Trophoblast cell (in vitro differentiated cells and primary cell): ENCODE measurements around the gene BTBD7.
"Not testable (repeated sequence)": the region's sequence is repeated elsewhere in the genome, so short reads cannot be mapped to it uniquely, and the experiment has no call there.

Experiments used
- DNase-seq, 2 donors: peaks; one replicate each; pipeline ENCODE4 v3.0.0-alpha.2; 2016
- H2AFZ ChIP-seq: 2 replicates; pipeline ENCODE4 v1.6.1; 2013; ENCODE audit warnings: low read length, moderate library complexity, mild to moderate bottlenecking; ENCODE audit not compliant: insufficient read depth, poor library complexity
- H2AK5ac ChIP-seq: 2 replicates; pipeline ENCODE4 v1.6.1; 2013; ENCODE audit warnings: mild to moderate bottlenecking, low read length
- H2BK120ac ChIP-seq: 2 replicates; pipeline ENCODE4 v1.6.1; 2013; ENCODE audit warnings: low read length, mild to moderate bottlenecking, moderate library complexity; ENCODE audit not compliant: insufficient read depth, poor library complexity
- H2BK12ac ChIP-seq: 2 replicates; pipeline ENCODE4 v1.6.1; 2013; ENCODE audit warnings: mild to moderate bottlenecking, low read length, moderate library complexity
- H2BK5ac ChIP-seq: 2 replicates; pipeline ENCODE4 v1.6.1; 2013; ENCODE audit warnings: low read length, low read depth, moderate library complexity, mild to moderate bottlenecking; ENCODE audit not compliant: poor library complexity
- H3K14ac ChIP-seq: 2 replicates; pipeline ENCODE4 v1.6.1; 2013; ENCODE audit warnings: mild to moderate bottlenecking, low read length
- H3K18ac ChIP-seq: 2 replicates; pipeline ENCODE4 v1.6.1; 2013; ENCODE audit warnings: mild to moderate bottlenecking, low read length
- H3K23ac ChIP-seq: 2 replicates; pipeline ENCODE4 v1.6.1; 2013; ENCODE audit warnings: low read length
- H3K27ac ChIP-seq: 2 replicates; pipeline ENCODE4 v1.5.1; 2013; ENCODE audit warnings: low read depth, mild to moderate bottlenecking, inconsistent platforms, low read length, moderate library complexity
- H3K27me3 ChIP-seq: 2 replicates; pipeline ENCODE4 v1.6.1; 2013; ENCODE audit warnings: inconsistent platforms, mild to moderate bottlenecking, low read length, moderate library complexity; ENCODE audit not compliant: insufficient read depth
- H3K36me3 ChIP-seq, 2 experiments: 1 replicate in 1 of 2; 2 replicates in 1 of 2; pipeline ENCODE4 v1.6.1; 2013; ENCODE audit warnings: low read length in 2 of 2, mild to moderate bottlenecking in 2 of 2, moderate library complexity in 1 of 2; ENCODE audit not compliant: insufficient read depth in 2 of 2, control insufficient read depth in 1 of 2
- H3K4ac ChIP-seq: 2 replicates; pipeline ENCODE4 v1.6.1; 2013; ENCODE audit warnings: low read depth, mild to moderate bottlenecking, low read length, moderate library complexity
- H3K4me1 ChIP-seq, 2 experiments: 1 replicate in 1 of 2; 2 replicates in 1 of 2; pipeline ENCODE4 v1.6.1; 2013; ENCODE audit warnings: low read length in 2 of 2, mild to moderate bottlenecking in 2 of 2, moderate library complexity in 1 of 2; ENCODE audit not compliant: insufficient read depth in 2 of 2, control insufficient read depth in 1 of 2
- H3K4me2 ChIP-seq: 2 replicates; pipeline ENCODE4 v1.6.1; 2013; ENCODE audit warnings: inconsistent platforms, mild to moderate bottlenecking, low read length, moderate library complexity
- H3K4me3 ChIP-seq: 2 replicates; pipeline ENCODE4 v1.5.1; 2013; ENCODE audit warnings: mild to moderate bottlenecking, low read depth, low read length, inconsistent platforms
- H3K79me1 ChIP-seq: one replicate; pipeline ENCODE4 v1.6.1; 2013; ENCODE audit warnings: low read length
- H3K79me2 ChIP-seq: 2 replicates; pipeline ENCODE4 v1.6.1; 2013; ENCODE audit warnings: low read length, mild to moderate bottlenecking; ENCODE audit not compliant: control insufficient read depth, insufficient read depth, poor library complexity
- H3K9ac ChIP-seq: 2 replicates; pipeline ENCODE4 v1.6.1; 2013; ENCODE audit warnings: mild to moderate bottlenecking, low read length
- H3K9me3 ChIP-seq: 2 replicates; pipeline ENCODE4 v1.6.1; 2013; ENCODE audit warnings: low read depth, mild to moderate bottlenecking, control low read depth, inconsistent platforms, low read length; ENCODE audit not compliant: insufficient read depth
- H4K12ac ChIP-seq: 2 replicates; pipeline ENCODE4 v1.6.1; 2013; ENCODE audit warnings: low read depth, mild to moderate bottlenecking, low read length, moderate library complexity
- H4K8ac ChIP-seq: 2 replicates; pipeline ENCODE4 v1.6.1; 2013; ENCODE audit warnings: low read depth, mild to moderate bottlenecking, low read length, moderate library complexity
- H4K91ac ChIP-seq: one replicate; pipeline ENCODE4 v1.6.1; 2013; ENCODE audit warnings: low read depth, mild to moderate bottlenecking, low read length, moderate library complexity
- WGBS: extraction: QIAGEN DNeasy Blood & Tissue Kit; methylation state at CpG from one replicate; pipeline ENCODE4 v1.1.7; 2013; ENCODE audit warnings: missing lambda C conversion rate; ENCODE audit not compliant: insufficient read length, insufficient coverage; ENCODE audit errors: extremely low coverage; 5-methylcytosine and 5-hydroxymethylcytosine counted together

BTBD7 gene

DNA sequence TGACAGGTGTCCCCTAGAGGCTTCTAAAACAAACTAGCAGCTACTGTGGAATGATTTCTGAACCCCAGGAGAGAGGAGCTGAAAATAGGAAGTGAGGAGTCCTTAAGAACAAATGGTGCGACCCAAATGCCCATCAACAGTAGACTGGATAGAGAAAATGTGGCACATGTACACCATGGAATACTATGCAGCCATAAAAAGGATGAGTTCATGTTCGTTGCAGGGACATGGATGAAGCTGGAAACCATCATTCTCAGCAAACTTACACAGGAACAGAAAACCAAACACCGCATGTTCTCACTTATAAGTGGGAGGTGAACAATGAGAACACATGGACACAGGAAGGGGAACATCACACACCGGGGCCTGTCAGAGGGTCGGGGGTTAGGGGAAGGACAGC is 99.8 kb downstream of the BTBD7 start:
- WGBS = no CpG with 5 or more reads among the region's 5 CpGs
- H3K27ac ChIP-seq, H2AFZ ChIP-seq: not testable (repeated sequence)

GRCh38 chr14:93232159-93232558 is 100.7 kb downstream of the BTBD7 start:
- H3K14ac ChIP-seq = no peak overlapping the region
- no peak overlapping the region for H3K4ac ChIP-seq
- H3K9ac ChIP-seq = no peak overlapping the region
- H2AFZ ChIP-seq = no peak overlapping the region
- H3K79me1 ChIP-seq = no peaks in the 10 kb centered on the region
- no peak overlapping the region for H4K8ac ChIP-seq
- peaks cover 2 to 9% of the 10 kb centered on the region in 2 experiments for H3K36me3 ChIP-seq
- no peak overlapping the region for H2AK5ac ChIP-seq
- no peak for DNase-seq
- no peak overlapping the region for H4K12ac ChIP-seq
- H3K4me2 ChIP-seq = no peak overlapping the region
- H2BK5ac ChIP-seq = no peak overlapping the region
- H2BK12ac ChIP-seq = no peak overlapping the region
- H3K23ac ChIP-seq = no peak overlapping the region
- H3K27me3 ChIP-seq = no peaks in the 10 kb centered on the region
- no peaks in the 10 kb centered on the region for H3K79me2 ChIP-seq
- no peak overlapping the region for H3K27ac ChIP-seq
- H3K18ac ChIP-seq = no peak overlapping the region
- H3K4me1 ChIP-seq = peaks cover 6 to 9% of the 10 kb centered on the region in 2 experiments
- WGBS = no CpG with 5 or more reads among the region's 17 CpGs
- H2BK120ac ChIP-seq = no peak overlapping the region
- peak overlapping the region; percentile 28 for H3K4me3 ChIP-seq
- no peaks in the 10 kb centered on the region for H3K9me3 ChIP-seq
- H4K91ac ChIP-seq = no peak overlapping the region

More for the DNA sequence above, 99.8 kb downstream of the BTBD7 start:
- H3K79me1 ChIP-seq, H2AK5ac ChIP-seq, H3K4me1 ChIP-seq, H3K79me2 ChIP-seq, H2BK5ac ChIP-seq, H3K4me3 ChIP-seq, H3K9ac ChIP-seq, H3K14ac ChIP-seq, H3K4ac ChIP-seq, DNase-seq, H3K4me2 ChIP-seq, H3K9me3 ChIP-seq, H3K18ac ChIP-seq, H3K27me3 ChIP-seq, H2BK12ac ChIP-seq, H3K36me3 ChIP-seq, H4K12ac ChIP-seq, H4K8ac ChIP-seq, H3K23ac ChIP-seq, H2BK120ac ChIP-seq, H4K91ac ChIP-seq: not testable (repeated sequence)

- DNase-seq = peak; percentile 9 to 40
- no peaks in the 10 kb centered on the region for H3K27me3 ChIP-seq
- WGBS = no CpG with 5 or more reads among the region's 39 CpGs
- H3K27ac ChIP-seq = no peak overlapping the region
- no peak overlapping the region for H4K12ac ChIP-seq
- no peaks in the 10 kb centered on the region for H3K9me3 ChIP-seq
- no peak overlapping the region for H2BK5ac ChIP-seq
- H3K9ac ChIP-seq = no peak overlapping the region
- H3K79me1 ChIP-seq = no peaks in the 10 kb centered on the region
- peaks cover 6 to 9% of the 10 kb centered on the region in 2 experiments for H3K4me1 ChIP-seq
- H3K4me2 ChIP-seq = no peak overlapping the region
- H3K14ac ChIP-seq = no peak overlapping the region
- H4K91ac ChIP-seq = no peak overlapping the region
- H2BK120ac ChIP-seq = no peak overlapping the region
- no peak overlapping the region for H2AFZ ChIP-seq
- H3K79me2 ChIP-seq = no peaks in the 10 kb centered on the region
- H3K18ac ChIP-seq = no peak overlapping the region
- peaks cover 4 to 12% of the 10 kb centered on the region in 2 experiments for H3K36me3 ChIP-seq
- no peak overlapping the region for H2BK12ac ChIP-seq
- no peak overlapping the region for H2AK5ac ChIP-seq
- no peak overlapping the region for H3K4ac ChIP-seq
- H4K8ac ChIP-seq = no peak overlapping the region
- H3K4me3 ChIP-seq = no peak overlapping the region
- no peak overlapping the region for H3K23ac ChIP-seq
Measured at GRCh38 chr14:93231129-93231979, 101.5 kb downstream of the BTBD7 start.

DNA sequence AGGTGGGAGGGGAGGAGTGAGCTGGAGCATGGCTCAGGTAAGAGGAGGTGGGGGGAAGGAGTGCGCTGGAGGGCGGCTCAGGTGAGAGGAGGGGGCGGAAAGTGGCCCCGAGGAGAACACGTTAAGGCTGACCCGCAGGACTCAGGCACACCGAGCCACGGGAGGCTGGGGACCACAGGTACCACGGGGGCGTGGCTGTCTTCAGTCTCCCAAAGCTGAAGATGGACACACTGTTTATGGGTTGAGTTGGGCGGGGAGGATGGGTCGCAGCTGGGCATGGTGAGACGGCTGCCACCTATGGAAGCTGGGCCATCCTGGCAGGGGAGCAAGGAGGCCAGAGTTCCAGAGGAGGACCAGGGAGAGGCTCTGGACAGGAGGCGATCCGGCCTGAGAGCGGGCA is 102.3 kb downstream of the BTBD7 start:
- no peak overlapping the region for H3K23ac ChIP-seq
- no peak overlapping the region for H2BK5ac ChIP-seq
- H3K4ac ChIP-seq = no peak overlapping the region
- DNase-seq = no peak
- H2AFZ ChIP-seq = no peak overlapping the region
- H3K79me1 ChIP-seq = no peaks in the 10 kb centered on the region
- no peak overlapping the region for H4K8ac ChIP-seq
- no peaks in the 10 kb centered on the region for H3K79me2 ChIP-seq
- H3K4me1 ChIP-seq = peaks cover 6 to 9% of the 10 kb centered on the region in 2 experiments
- H4K91ac ChIP-seq = no peak overlapping the region
- no peaks in the 10 kb centered on the region for H3K9me3 ChIP-seq
- no peaks in the 10 kb centered on the region for H3K27me3 ChIP-seq
- no peak overlapping the region for H3K14ac ChIP-seq
- no CpG with 5 or more reads among the region's 16 CpGs for WGBS
- no peak overlapping the region for H3K9ac ChIP-seq
- no peak overlapping the region for H4K12ac ChIP-seq
- no peak overlapping the region for H2BK120ac ChIP-seq
- no peak overlapping the region for H3K18ac ChIP-seq
- no peak overlapping the region for H2BK12ac ChIP-seq
- H2AK5ac ChIP-seq = no peak overlapping the region
- no peak overlapping the region for H3K4me3 ChIP-seq
- no peak overlapping the region for H3K27ac ChIP-seq
- H3K4me2 ChIP-seq = no peak overlapping the region
- H3K36me3 ChIP-seq = peaks cover 4 to 12% of the 10 kb centered on the region in 2 experiments
